DMS153 treated with DMSO at 0.1 percent for 48 hours (cell line): ENCODE data around the gene FBLIM1.

Source experiments
- DNase-seq: peaks from one replicate; lab custom pipeline; 2025; ENCODE audit not compliant: unreplicated experiment; lab: John Stamatoyannopoulos, UW

FBLIM1 gene, protein sequence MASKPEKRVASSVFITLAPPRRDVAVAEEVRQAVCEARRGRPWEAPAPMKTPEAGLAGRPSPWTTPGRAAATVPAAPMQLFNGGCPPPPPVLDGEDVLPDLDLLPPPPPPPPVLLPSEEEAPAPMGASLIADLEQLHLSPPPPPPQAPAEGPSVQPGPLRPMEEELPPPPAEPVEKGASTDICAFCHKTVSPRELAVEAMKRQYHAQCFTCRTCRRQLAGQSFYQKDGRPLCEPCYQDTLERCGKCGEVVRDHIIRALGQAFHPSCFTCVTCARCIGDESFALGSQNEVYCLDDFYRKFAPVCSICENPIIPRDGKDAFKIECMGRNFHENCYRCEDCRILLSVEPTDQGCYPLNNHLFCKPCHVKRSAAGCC

DNA sequence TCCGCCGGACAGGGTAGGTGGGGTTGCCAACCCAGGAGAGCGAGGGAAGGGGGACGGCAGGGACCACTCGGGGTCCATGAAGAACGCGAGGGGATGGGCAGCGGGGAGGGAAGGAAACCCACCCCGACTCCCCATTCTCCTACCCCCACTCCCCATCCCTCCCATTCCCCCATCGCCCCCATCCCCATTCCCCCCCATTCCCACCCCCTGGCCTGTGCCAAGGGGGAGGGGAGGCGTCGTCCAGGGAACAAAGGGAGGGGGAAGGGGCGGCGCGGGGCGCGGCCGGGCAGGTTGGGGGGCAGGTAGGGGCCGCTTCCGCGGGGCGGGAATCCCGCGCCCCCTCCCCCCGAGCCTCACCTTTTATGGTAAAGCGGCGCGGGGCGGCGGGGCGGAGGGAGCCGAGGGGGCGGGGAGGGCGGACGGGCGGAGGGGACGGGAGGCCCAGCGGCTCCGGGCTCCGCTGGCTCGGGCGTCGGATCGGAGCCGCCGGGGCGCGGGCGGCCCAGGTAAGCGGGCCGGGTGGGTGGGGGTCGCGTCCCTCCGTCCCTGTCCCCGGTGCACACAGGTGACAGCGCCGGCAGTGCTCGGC, at the start of gene FBLIM1:
TSS of gene FBLIM1 (plus strand) at position 453 of the 589 bp plus-strand sequence. CDS start 6,189 bp downstream, outside the sequence.
- no peak for DNase-seq

- no peak for DNase-seq
These were observed 49.4 kb upstream of the FBLIM1 start for GRCh38 chr1:15709226-15709625.

DNA sequence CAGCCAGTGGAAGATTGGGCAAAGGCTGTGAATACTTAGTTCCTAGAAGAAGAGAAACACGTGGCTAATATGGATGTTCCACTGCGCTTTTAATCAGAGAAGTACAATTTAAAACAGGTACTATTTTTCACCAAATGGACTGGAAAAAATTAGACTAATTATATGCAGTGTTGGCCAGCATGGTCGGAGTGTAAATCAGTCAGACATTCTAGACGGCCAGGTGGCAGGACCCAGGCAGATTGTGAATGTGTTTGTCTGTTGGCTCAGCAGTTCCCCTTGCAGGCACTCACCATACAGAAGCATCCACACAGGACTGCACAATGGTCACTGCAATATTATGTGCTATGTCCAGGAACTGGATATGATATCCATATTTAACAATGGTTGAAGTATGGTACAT, 46.4 kb upstream of the FBLIM1 start:
- DNase-seq, result no peak

DNA sequence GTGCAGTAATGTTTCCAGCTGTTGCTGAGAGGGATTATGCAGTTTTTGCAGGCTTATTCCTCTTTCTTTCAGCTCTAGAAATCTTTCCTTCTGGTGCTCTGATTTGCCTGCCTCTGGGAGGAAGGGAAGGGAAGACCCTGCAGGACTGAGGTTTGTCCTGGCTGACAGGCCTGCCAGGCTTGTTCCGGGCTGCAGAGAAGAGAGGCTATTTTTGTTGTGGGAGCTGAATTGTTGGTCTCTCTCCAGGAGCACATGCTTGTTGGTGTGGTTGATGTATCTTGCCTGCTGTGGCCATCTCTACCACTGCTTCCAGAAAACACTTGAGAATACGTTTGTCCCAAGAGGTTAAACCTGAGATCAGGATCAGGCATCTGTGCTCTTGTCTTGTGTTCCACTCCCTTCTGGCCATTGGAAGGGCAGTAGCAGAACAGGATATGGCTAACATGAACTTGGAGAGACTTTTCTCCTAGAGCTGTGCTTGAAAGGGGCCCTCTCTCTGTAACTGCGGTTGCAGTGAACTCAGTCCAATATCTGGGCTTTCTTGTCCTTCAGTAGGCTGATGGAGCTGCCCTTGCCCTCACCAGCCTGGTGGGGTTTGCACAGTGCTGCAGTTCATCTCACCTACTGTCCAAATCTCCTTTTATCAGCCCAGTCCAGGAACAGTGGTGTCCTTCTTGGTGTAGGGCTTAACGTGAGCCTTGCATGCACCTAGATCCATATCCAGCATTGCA, 44.0 kb upstream of the FBLIM1 start:
- no peak for DNase-seq

- DNase-seq, result no peak
These were observed 41.0 kb upstream of the FBLIM1 start for GRCh38 chr1:15717418-15718125.

GRCh38 chr1:15718199-15718601, 40.4 kb upstream of the FBLIM1 start:
- no peak for DNase-seq

DNA sequence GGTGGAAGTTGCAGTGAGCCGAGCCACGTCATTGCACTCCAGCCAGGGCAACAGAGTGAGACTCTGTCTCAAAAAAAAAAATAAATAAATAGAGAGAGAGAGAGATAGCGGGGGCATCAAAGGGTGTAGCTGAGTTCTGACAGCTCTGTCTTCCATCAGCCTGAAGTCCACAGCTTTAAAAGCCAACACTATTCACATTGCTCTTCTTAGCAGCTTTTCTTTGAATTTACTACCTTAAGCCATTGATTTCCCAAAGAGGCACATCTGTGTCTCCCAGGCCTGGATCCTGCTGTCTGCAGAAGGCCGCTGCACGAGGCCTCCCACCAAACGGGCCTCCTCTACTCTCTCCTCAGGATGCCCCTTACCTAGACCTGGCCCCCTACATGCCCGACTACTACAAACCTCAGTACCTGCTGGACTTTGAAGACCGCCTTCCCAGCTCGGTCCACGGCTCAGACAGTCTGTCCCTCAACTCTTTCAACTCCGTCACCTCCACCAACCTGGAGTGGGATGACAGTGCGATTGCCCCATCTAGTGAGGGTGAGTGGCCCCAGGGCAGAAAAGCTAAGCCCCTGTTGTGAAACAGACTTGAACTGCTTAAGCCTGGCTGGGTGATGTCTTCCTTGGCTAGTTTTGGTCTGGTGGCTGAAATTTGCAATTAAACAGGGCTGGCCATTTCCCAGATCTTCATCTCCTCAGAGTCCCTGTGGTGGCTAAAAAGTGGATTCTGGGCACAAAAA, 39.0 kb upstream of the FBLIM1 start:
- DNase-seq, result no peak

DNA sequence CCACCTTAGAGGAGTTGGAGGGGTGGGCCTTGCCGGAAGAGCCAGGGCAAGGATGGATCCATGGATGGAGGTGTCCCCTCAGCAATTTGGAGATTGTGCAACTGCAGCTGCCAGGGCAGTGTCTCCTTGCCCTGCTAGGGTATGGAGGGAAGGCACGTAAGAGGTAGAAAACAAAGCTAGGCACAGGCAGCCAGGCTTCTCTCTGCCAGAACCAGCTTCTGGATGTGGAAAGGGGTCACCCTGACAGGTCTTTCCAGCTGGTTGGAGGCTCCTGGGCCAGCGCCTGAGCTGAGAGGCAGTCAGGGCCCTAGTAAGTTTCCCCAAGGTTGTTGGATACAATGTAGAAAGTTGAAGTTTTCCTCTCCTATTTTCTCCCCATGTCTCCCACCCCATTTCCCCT, 37.7 kb upstream of the FBLIM1 start:
- DNase-seq, result no peak

DNA sequence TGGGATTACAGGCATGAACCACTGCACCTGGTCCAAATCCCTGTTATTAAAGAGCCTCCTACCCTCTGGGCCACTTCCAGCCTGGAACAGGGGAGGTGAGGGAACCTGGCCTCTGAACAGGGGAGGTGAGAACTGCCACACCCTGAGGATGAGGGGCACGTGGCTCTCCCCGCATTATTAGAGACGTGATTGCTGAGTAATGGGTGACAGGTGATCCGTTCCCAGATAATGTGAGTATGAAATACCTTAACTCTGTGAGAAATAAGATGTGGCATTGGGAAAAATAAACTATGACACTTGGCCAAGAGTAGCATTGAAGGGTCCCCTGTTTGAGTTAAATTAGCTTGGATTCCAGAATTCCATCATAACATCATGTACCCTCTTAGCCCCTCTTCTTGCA, 36.2 kb upstream of the FBLIM1 start:
- no peak for DNase-seq

GRCh38 chr1:15722836-15723532, 35.6 kb upstream of the FBLIM1 start:
- no peak for DNase-seq

DNA sequence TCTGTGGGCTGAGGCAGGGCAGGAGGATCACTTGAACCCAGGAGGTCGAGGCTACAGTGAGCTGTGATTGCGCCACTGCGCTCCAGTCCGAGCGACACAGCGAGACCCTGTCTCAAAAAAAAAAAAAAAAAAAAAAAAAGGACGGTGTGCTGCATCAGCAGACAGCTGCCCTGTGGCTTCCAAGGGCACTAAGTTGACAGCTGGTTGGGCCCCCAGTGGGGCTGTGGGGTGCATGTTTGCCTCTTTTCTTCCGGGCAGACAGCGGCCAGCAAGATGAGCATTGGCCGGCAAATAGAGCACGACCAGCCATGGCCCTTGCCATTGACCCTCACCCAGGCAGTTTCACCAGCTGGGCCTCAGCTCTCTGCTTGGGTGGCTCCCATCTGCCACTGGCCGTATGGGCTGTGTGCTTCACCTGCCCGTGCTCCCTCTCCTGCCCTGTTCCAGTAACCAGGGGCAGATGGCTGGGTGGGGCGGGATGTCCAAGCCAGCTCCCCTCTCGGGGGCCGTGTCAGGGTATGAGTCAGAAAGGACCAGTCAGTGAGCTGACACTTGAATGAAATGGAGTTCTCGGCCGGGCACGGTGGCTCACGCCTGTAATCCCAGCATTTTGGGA, 34.9 kb upstream of the FBLIM1 start:
- no peak for DNase-seq

GRCh38 chr1:15724949-15725880, 33.4 kb upstream of the FBLIM1 start:
- no peak for DNase-seq

DNA sequence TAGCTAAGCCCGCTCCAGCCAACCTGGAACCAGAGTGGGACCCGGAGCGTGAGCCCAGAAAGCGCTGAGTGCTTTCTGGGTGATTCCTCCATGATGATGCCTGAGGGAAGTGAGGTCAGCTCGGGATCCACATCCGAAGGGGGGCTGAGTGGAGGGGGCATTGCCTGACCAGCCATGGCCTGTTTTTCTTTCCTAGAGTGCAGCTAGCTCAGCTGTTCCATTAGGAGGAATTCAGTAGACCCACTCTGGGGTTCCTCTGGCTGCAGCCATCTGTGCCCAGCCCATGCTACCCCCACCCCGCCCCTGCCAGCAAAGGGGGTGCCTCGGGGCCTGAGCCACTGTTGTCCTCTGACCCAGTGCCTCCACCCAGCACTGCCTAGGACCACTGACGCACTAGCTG, 32.1 kb upstream of the FBLIM1 start:
- no peak for DNase-seq

DNA sequence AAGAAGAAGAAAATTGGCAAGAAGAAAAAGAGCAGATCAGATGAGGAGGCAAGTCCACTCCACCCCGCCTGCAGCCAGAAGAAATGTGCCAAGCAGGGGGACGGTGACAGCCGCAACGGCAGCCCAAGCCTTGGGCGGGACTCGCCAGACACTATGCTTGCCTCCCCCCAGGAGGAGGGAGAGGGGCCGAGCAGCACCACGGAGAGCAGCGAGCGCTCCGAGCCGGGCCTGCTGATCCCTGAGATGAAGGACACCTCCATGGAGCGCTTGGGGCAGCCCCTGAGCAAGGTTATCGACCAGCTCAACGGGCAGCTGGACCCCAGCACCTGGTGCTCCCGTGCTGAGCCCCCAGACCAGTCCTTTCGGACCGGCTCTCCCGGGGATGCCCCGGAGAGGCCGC, 31.6 kb upstream of the FBLIM1 start:
- DNase-seq, result no peak

DNA sequence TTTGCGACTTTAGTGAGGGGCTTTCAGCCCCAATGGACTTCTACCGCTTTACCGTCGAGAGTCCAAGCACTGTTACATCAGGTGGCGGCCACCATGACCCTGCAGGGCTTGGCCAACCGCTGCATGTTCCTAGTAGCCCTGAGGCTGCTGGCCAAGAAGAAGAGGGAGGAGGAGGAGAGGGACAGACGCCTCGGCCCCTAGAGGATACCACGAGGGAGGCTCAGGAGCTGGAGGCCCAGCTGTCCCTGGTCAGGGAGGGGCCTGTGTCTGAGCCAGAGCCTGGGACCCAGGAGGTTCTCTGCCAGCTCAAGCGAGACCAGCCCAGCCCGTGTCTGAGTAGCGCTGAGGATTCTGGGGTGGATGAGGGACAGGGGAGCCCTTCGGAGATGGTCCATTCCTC, 31.2 kb upstream of the FBLIM1 start:
- no peak for DNase-seq

- no peak for DNase-seq
These were observed 30.6 kb upstream of the FBLIM1 start for GRCh38 chr1:15727866-15728534.

GRCh38 chr1:15728937-15729657, 29.5 kb upstream of the FBLIM1 start:
- no peak for DNase-seq
